Measurements from ENCODE around the gene SETD5.

DNA sequence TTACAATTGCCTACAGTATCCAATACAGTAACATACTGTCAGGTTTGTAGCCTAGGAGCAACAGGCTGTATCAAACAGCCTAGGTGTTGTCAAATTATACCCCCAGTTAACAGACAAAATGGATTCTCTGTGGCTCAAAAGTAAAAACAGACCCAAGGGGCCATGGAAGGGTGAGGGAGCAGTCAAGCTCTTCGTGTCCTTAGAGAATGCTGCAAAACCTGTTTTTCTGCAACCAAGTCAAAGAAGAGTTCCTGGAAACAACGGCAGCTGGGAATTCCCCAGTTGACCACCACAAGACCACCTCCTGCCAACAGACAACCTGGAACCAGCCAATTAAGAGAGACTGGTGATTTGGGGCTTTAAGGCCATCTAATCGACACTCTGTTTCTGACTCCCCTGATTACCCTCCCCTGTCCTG is 45.7 kb upstream of the SETD5 start:
- TF ChIP-seq, protein P1, sequence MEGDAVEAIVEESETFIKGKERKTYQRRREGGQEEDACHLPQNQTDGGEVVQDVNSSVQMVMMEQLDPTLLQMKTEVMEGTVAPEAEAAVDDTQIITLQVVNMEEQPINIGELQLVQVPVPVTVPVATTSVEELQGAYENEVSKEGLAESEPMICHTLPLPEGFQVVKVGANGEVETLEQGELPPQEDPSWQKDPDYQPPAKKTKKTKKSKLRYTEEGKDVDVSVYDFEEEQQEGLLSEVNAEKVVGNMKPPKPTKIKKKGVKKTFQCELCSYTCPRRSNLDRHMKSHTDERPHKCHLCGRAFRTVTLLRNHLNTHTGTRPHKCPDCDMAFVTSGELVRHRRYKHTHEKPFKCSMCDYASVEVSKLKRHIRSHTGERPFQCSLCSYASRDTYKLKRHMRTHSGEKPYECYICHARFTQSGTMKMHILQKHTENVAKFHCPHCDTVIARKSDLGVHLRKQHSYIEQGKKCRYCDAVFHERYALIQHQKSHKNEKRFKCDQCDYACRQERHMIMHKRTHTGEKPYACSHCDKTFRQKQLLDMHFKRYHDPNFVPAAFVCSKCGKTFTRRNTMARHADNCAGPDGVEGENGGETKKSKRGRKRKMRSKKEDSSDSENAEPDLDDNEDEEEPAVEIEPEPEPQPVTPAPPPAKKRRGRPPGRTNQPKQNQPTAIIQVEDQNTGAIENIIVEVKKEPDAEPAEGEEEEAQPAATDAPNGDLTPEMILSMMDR (IDR thresholded peaks at IDR 0.05), result no peak
- TF ChIP-seq EZH2 (IDR thresholded peaks at IDR 0.05), result no peak

All from neural progenitor cell (in vitro differentiated cells).